Measurements from ENCODE around the gene LLCFC1. TPM values are rescaled to one million over a fixed set of nuclear protein-coding genes. Genes with fewer than 3 reads are reported as not detected.

LLCFC1 gene
- total and polyA plus RNA-seq, 4 donors: not detected

GRCh38 chr7:142941541-142941940 is 2.3 kb downstream of the LLCFC1 start:
- H3K27ac ChIP-seq (ENCODE audit: low read depth in 1 of 2, low read length in 2 of 2): no peak overlapping the region
- no peak for DNase-seq (ENCODE audit: low spot score)

GRCh38 chr7:142942746-142943145 is 3.5 kb downstream of the LLCFC1 start:
- TF ChIP-seq, protein P1, sequence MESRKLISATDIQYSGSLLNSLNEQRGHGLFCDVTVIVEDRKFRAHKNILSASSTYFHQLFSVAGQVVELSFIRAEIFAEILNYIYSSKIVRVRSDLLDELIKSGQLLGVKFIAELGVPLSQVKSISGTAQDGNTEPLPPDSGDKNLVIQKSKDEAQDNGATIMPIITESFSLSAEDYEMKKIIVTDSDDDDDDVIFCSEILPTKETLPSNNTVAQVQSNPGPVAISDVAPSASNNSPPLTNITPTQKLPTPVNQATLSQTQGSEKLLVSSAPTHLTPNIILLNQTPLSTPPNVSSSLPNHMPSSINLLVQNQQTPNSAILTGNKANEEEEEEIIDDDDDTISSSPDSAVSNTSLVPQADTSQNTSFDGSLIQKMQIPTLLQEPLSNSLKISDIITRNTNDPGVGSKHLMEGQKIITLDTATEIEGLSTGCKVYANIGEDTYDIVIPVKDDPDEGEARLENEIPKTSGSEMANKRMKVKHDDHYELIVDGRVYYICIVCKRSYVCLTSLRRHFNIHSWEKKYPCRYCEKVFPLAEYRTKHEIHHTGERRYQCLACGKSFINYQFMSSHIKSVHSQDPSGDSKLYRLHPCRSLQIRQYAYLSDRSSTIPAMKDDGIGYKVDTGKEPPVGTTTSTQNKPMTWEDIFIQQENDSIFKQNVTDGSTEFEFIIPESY (IDR thresholded peaks at IDR 0.05): no peak
- TF ChIP-seq, protein P2, sequence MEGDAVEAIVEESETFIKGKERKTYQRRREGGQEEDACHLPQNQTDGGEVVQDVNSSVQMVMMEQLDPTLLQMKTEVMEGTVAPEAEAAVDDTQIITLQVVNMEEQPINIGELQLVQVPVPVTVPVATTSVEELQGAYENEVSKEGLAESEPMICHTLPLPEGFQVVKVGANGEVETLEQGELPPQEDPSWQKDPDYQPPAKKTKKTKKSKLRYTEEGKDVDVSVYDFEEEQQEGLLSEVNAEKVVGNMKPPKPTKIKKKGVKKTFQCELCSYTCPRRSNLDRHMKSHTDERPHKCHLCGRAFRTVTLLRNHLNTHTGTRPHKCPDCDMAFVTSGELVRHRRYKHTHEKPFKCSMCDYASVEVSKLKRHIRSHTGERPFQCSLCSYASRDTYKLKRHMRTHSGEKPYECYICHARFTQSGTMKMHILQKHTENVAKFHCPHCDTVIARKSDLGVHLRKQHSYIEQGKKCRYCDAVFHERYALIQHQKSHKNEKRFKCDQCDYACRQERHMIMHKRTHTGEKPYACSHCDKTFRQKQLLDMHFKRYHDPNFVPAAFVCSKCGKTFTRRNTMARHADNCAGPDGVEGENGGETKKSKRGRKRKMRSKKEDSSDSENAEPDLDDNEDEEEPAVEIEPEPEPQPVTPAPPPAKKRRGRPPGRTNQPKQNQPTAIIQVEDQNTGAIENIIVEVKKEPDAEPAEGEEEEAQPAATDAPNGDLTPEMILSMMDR (IDR thresholded peaks at IDR 0.05; ENCODE audit: low read depth, low read length, missing input control): no peak
- no peak for TF ChIP-seq FOXA1 (IDR thresholded peaks at IDR 0.05)
- no peak for TF ChIP-seq HNF4G (IDR thresholded peaks at IDR 0.05)
- TF ChIP-seq YY1 (IDR thresholded peaks at IDR 0.05): no peak
- no peak for TF ChIP-seq SP1 (IDR thresholded peaks at IDR 0.05)
- no peak for TF ChIP-seq REST (IDR thresholded peaks at IDR 0.05)
- no peak for TF ChIP-seq FOXA2 (IDR thresholded peaks at IDR 0.05)
- TF ChIP-seq RXRA (IDR thresholded peaks at IDR 0.05): no peak
- TF ChIP-seq HNF4A (conservative IDR thresholded peaks at IDR 0.05): no peak
- no peak for TF ChIP-seq MAX (IDR thresholded peaks at IDR 0.05)
- TF ChIP-seq TAF1 (conservative IDR thresholded peaks at IDR 0.05): no peak
- TF ChIP-seq JUND (IDR thresholded peaks at IDR 0.05): no peak
- 93% methylated on average over 6 of the region's 6 CpGs for WGBS

More at GRCh38 chr7:142941541-142941940, 2.3 kb downstream of the LLCFC1 start:
- no peaks in the 10 kb centered on the region for H3K4me1 ChIP-seq (ENCODE audit: control insufficient read depth in 4 of 4, insufficient read depth in 4 of 4, low read length in 3 of 4)
- WGBS: 93% methylated on average over 7 of the region's 7 CpGs
- H3K9me3 ChIP-seq (ENCODE audit: control insufficient read depth in 4 of 4, low read length in 3 of 4): no peaks in the 10 kb centered on the region
- no peak overlapping the region for H3K9ac ChIP-seq (ENCODE audit: low read depth in 1 of 2, low read length in 2 of 2)
- H3K4me3 ChIP-seq (ENCODE audit: low read depth in 1 of 3, low read length in 3 of 3): no peak overlapping the region
- TF ChIP-seq GABPA (IDR thresholded peaks at IDR 0.05 in 1 of 2, conservative IDR thresholded peaks at IDR 0.05 in 1 of 2): no peak
- no peak for TF ChIP-seq HNF4A (conservative IDR thresholded peaks at IDR 0.05)
- TF ChIP-seq RAD21 (IDR thresholded peaks at IDR 0.05): no peak
- no peak for TF ChIP-seq FOXA2 (IDR thresholded peaks at IDR 0.05)
- no peaks in the 10 kb centered on the region for H3K27me3 ChIP-seq (ENCODE audit: control insufficient read depth in 4 of 4, insufficient read depth in 4 of 4, low read length in 3 of 4)
- no peaks in the 10 kb centered on the region for H3K36me3 ChIP-seq (ENCODE audit: control insufficient read depth in 4 of 4, insufficient read depth in 3 of 4, low read depth in 1 of 4, low read length in 3 of 4)

More at GRCh38 chr7:142942746-142943145, 3.5 kb downstream of the LLCFC1 start:
- Histone ChIP-seq H3K9me3 (ENCODE audit: control insufficient read depth in 4 of 4, low read length in 3 of 4) (no peaks in the 10 kb centered on the region), H3K4me3 (ENCODE audit: low read depth in 1 of 3, low read length in 3 of 3) (no peak overlapping the region), H3K27me3 (ENCODE audit: control insufficient read depth in 4 of 4, insufficient read depth in 4 of 4, low read length in 3 of 4) (no peaks in the 10 kb centered on the region), H3K4me1 (ENCODE audit: control insufficient read depth in 4 of 4, insufficient read depth in 4 of 4, low read length in 3 of 4) (no peaks in the 10 kb centered on the region), H3K36me3 (ENCODE audit: control insufficient read depth in 4 of 4, insufficient read depth in 3 of 4, low read depth in 1 of 4, low read length in 3 of 4) (no peaks in the 10 kb centered on the region), H3K27ac (ENCODE audit: low read depth in 1 of 2, low read length in 2 of 2) (no peak overlapping the region), H3K9ac (ENCODE audit: low read depth in 1 of 2, low read length in 2 of 2) (no peak overlapping the region)
- no peak for DNase-seq (ENCODE audit: low spot score)
